Stimulated activated CD8-positive, alpha-beta memory T cell treated with anti-CD3 and anti-CD28 coated beads, Interleukin-12 subunit alpha, Interleukin-12 subunit beta, amount 100 ng/mL, for 24 hours (primary cell): ENCODE data around the gene TMEM109.
A peak's percentile ranks its signal among the peaks of the same experiment; 100 is the strongest.

ENCODE experiments used
- DNase-seq: peaks from one replicate; pipeline ENCODE4 v3.0.0-alpha.2; 2020; ENCODE audit errors: extremely low read depth

TMEM109 gene

DNA sequence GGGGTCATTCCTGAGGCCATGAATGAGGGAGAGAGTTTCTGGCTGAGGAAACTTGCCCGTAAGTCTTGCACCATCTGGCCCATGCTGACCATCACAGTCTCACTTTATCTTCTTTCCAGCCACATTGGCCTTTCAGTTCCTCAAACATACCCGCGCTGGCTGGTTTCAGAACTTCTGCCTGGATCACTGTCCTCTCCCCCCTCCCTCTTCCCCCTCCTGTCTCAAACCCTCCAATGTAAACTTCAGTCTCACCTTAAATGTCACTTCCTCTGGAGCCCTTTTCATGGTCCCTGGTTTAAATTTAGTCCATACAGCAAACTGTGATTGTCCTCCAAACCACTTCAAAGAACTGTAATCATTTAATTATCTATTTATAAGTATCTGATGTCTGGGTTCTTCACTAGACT, 3.7 kb upstream of the TMEM109 start:
- no peak for DNase-seq

DNA sequence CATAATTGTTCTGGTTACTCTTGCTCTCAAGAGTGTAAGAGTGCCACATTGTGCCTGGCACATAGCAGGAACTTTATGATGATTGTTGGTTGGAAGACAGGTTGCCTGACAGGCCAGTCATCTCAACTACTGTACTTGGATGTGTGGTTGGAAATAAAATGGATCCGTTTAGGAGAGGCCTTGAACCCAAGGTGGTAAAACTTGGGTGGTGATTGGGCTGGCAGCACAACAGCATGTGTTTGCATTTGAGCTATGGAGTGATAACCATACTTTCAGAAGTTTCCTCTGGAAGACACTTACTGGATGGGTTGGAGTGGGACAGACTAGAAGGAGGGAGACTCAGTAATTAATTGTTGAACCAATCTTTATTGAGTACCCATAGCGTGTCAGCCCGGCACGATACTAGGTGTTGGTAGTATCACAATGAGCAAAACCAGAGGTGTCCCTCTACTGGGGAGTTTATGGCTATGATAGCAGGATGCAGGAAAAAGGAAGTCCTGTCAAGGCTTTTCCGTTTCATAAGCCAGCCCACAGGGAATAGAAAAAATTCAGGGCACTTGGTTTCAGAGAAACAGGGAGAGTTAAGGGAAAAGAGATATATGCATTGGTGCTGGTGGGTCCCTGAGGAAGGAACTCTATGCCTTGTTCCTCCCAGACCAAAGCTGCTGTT, 3.1 kb upstream of the TMEM109 start:
- DNase-seq, result no peak

DNA sequence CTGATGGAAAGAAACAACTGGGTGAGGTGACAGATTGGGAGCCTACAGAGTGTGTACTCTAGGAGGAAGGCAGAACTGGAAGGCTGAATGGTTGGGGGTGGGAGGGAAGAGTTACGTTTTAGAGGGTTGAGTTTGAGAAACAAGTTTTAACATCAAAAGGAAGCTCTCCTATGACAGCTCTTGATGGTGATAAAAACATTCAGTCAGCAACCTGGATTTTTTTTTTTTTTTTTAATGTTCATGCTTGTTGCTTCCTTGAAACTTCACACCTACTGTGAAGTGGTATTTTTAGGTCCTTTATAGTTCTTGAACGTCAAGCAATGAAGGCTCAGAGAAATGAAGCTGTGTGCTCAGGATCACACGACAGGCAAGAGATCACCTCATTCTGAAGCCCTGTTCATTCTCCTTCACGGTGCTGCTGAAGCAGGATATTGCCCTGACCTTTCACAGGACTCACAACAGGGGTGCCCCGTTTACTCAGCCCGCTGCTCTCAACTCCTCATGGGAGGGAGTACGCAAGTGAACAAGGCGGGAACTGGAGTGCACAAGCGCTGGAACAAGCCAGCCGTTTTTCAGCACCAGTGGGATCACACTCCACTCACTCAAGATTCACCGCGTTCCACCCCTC, 1.6 kb upstream of the TMEM109 start:
- DNase-seq, result no peak

DNA sequence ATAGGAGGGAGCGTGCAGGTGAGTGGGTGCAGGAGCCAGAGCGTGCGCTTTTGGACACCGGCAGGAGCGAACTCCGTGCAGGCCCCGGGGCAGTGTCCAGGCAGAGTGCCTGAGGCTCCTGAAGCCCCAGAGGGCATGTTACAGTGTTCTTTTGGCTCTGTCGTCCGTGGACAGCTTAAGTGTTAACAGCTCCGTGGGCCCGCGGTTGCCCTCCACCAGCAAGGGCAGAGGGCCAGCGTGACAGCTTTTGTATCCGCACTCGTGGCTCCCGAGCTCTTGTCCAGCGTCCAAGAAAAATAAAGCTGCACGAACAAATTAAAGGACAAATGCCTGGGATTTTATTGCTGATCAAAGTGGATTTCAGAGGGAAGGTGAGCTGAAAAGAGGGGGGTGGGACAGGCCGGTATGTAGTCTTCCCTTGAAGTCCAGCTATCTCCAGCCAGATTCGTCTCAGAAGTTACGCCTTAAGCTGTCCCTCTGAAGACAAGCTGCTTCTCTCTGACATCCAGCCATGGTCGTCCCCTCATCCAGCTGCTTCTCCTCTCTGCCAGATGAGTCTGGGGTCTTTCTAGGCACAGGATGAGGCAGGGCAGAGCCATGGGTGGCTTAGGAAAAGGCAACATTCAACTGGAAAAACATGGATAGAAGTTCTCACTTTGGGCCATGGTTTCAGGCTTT, 968 bp upstream of the TMEM109 start:
- no peak for DNase-seq

DNA sequence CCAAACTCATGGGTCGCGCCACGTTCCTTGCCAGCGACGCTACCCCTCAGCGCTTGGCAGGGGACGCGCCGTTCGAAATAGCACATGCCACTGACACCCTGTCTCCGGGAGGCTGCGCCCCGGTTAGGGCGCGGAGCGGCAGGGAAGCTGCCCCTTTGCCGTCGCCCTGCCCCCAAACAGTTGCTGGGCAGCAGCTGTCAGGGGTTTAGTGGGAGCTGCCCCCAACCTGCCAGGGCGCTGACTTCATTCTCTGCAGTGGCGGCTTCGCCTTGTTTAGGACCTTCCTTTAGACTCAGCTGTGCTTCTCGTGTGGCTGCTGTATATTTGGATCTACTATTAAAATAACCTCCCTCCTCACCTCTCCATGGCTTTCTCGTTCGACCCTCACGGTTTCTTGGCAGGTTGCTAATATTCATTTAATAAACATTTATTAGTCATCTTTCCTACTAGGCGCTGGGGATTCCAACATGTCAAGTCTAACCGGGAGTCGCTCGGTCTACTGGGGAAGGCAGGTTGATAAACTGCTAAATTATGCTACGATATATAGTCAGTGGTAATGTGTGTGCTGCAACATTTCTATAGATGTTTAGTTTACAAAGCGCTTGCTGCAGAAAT, 782 bp downstream of the TMEM109 start:
- DNase-seq, result no peak

DNA sequence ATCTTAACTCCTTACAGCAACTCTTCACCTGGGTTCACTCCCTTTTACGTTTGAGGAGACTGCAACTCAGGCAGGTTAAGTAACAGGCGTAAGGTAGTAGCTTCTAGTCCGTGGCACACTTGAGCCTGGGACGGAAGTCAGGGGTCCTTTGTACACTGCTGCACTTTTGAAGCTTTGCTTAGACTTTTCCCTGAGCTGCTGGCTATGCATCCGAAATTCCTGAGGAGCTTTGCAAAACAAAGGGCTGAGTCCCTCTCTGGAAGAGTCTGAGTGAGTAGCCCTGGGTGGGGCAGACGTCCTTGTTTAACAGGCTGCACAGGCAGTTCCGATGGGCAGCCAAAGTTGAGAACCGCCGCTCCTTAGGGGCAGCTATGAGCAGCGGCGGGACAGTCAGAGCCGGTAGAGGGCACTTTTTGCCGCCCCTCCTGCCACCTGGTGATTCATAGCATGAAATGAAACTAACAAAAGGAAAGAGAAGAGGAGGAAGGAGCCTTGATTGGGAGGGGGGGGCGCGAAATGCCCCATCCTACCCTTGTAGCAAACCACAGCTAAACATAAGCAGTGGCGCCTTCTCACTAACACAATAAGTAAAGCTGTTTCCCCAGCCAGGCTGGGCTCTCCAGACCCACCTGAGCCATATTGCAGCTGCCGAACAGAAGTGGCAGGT, 1.4 kb downstream of the TMEM109 start:
- DNase-seq, result peak; percentile 31

DNA sequence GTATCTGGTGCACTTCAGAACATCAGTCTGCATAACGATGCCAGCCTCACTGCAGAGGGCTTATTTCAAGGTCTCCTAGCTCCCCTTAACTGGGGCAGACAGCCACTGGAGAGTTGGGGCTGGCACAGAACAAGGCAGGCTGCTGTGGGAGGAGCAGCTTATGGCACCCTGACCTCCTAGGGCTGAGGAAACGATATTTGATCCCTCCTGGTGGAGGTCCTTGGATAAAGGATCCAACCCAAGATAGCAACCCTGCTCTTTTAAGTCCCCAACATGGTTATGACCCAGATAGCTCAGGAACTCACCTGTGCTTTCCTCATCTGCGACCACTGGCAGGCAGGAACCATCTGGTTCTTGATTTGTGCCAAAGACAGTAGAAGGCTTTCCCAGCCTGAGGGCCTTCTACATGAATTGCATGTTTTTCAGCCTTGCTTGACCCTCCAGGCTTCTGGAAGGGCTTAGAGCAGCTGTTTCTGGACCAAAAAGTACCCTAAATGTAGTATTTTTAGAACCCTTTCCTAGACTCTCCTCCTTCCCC, 2.8 kb downstream of the TMEM109 start:
- DNase-seq, result no peak

DNA sequence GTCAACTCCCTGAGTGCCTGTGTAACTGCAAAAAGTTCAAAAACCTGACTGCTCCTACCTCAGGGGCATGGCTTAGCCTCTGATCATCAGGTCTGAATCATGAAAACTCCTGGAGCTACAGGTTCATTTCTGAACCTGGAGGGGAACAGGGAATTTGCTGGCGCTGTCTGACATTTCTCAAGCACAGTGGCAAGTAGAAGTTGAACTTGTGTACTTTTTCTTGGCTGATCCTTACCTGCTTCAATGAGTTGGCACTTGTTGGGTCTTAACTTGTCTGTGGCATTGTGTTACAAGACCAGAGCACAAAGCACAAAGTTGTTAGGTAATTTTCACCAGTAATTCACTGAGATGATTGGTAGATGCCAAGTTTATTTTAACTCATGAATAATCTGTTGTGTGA, 3.3 kb downstream of the TMEM109 start:
- no peak for DNase-seq

DNA sequence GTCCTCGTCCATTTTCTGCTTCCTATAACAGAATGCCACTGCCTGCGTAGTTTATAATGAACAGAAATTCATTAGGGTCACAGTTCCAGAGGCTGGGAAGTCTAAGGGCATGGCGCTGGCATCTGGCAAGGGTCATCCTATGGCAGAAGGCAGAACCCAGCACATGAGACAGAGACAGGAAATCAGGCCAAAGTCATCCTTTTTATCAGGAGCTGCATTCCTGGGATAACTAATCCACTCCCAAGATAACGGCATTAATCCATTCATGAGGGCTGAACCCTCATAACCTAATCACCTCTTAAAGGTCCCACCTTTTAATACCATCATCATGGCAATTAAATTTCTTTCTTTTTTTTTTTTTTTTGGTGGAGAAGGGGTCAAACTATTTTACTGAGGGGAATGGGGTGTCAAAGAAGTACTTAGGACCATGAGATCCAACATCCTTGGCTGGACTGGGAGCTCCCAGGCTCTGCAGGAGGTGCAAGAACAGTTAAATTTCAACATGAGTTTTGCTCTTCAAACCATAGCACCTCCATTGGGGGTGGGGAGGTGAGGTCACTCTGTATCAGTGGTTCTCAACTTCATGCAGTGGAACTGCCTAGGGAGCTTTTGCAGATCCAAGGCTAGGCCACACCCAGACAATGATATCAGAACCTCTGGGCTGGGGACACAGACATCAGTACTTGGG, 4.4 kb downstream of the TMEM109 start:
- no peak for DNase-seq

DNA sequence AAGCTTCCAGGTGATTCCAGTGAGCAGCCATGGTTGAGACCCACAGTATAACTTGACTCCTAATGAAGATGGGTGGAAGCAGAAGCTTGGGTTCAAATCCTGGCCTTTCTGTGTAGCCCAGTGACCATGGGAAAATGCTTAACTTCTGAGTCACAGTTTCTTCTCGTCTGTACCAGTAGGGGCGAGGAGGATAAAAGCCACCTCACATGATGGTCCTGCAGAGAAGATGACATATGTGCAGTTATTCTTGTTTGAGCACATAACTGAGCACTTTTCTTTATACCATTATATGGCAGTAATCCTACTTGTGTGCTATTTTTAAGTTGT, 4.9 kb downstream of the TMEM109 start:
- no peak for DNase-seq

DNA sequence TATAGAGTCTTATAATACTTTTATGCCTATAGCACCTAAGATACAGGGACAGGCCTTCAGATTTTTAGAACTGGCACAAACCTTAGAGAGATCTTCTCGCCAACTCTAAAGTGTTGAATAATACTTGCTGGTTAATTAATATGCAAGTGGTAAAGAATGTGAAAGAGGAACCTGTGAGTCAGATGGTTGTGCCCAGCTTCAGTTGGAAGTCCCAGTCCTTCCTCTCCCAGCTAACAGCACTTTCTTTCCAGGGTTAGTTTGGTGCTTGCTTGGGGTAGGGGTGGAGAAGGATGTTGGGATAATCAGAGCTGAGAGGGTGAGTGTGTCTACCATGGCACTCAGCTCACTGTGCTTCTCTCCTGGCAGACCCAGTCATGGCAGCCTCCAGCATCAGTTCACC, 5.4 kb downstream of the TMEM109 start:
- no peak for DNase-seq

DNA sequence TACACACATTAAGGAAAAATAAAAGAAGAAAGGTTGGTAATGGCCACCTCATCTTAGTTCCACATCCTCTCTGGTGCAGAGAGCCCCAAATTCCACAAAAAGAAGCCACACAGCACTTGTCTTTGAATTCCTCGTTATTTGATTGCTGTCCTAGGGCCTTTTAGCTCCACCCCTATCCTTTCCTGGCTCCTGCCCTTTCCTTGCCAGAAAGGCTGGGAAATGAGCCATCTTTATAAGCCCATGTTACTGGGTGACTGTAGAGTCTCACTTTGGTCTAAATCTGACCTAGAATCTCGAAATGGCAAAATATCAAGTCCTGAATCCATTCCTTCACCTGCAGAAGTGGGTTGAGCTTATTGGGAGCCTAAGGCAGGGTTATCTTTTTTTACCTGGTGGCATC, 6.0 kb downstream of the TMEM109 start:
- no peak for DNase-seq

DNA sequence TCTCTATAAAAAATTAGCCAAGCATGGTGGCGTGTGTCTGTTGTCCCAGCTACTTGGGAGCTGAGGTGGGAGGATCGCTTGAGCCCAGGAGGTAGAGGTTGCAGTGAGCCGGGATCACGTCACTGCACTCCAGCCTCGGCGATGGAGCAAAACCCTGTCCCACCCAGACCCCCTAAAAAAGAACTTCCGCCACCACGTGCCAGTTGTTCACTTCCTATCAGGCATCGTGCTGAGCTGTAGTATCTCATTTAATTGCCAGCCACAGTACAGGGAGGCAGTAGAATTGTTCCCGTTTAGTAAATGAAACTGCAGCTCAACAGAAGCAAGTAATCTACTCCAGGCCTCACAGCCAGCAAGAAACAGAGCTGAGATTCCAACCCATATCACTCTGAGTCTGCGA, 7.3 kb downstream of the TMEM109 start:
- no peak for DNase-seq

DNA sequence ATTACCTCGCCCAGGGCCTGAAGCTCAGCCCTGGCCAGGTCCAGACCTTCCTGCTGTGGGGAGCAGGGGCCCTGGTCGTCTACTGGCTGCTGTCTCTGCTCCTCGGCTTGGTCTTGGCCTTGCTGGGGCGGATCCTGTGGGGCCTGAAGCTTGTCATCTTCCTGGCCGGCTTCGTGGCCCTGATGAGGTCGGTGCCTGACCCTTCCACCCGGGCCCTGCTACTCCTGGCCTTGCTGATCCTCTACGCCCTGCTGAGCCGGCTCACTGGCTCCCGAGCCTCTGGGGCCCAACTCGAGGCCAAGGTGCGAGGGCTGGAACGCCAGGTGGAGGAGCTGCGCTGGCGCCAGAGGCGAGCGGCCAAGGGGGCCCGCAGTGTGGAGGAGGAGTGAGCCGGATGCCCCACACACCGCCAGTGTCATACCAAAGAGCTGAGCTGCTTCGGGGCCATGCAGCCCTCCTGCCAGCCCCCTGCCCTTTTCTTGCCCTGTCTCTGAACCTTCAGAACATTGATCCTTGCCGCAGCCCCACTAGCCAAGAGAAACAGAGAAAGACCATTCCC, 7.9 kb downstream of the TMEM109 start:
- no peak for DNase-seq

DNA sequence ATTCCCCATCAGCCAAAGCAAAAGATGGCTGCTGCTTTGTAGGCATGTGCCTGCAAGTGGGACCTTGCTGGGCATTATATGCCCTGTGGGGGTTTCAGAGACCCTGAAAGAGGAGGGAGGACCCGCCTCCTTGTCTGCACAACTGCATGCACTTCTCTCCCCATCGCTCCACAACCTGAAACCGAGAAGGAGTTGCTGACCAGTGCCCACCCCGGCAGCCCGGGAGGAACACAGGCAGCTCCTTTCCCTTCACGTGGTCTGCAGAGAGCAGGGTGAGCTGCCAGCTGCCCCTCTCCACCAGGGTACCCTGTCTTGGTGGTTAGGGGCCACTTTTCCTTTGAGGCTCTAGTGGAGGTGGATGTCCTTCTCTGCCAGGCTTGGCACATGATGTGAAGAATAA, 8.9 kb downstream of the TMEM109 start:
- DNase-seq, result no peak

DNA sequence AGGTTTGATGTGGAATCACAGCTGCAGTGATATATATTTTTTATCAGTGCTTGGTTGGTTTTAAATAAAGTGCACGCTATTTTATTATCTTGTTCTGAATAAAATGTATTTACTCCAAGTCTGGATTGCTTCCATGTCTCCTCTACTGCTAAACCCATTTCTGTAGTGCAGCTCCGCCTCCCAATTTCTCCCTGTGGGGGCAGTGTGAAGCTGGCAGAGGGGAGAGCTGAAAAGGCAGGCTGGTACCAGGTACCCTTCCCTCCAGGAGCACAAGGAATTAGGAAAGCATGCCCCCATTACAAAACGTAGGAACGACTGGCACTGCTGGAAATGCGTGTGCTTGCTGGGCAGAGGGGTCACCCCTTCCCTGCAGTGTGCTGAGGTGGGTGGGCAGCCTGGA, 9.4 kb downstream of the TMEM109 start:
- no peak for DNase-seq

DNA sequence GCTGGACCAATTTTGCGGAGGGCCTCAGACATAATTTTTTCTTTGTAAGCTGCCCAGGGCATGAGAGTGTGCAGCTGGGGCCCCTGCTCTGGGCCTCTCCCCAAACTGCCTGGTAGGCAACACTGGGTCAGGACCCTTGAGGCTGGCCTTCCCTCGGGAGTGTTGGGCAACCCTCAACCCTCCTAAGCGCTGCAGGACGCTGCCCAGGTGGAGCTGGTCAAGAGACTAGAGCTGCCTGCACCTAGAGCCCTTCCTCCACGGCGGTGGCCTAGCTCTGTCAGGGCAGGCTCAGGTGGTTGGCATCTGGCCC, 9.8 kb downstream of the TMEM109 start:
- DNase-seq, result no peak

DNA sequence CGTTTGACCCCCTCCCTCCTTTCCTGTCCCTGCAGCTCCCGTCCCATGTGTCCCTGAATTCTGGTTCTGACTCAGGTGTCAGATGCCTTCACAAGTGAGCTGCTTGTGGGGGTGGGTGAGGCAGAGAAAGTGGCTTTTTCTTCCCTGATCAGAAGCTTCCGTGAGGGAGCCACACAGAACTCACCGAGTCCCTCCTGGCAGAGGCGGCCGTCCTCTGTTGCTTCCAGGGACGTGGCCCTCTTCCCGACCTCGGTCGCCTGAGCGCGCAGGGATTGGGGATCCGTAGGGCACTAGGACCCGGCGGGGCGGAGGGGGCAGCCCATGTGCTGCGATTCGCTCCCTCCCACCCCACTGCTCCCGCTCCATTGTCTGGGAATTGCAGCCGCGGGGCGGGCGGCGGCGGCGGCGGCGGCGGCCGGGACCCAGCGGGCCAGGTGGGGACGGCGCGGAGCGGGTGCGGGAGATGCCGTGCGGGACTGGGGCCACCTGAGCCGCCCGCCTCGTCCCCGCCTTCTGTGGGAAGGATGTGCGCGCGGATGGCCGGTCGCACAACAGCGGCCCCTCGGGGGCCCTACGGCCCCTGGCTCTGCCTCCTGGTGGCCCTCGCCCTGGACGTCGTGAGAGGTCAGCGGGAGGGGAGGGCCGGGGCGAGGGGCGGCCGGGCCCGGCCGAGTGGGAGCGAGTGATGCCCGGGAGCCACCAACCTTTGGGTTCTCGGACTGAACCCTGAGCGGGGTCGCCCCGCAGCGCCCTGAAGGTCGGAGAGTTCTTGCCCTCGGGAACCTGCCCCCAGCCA, 10.3 kb downstream of the TMEM109 start, which contains the start of gene TMEM132A:
Gene TMEM132A (plus strand): TSS at position 351 of the 796 bp plus-strand sequence. CDS start 174 bp downstream, at position 525.
- DNase-seq, result no peak

DNA sequence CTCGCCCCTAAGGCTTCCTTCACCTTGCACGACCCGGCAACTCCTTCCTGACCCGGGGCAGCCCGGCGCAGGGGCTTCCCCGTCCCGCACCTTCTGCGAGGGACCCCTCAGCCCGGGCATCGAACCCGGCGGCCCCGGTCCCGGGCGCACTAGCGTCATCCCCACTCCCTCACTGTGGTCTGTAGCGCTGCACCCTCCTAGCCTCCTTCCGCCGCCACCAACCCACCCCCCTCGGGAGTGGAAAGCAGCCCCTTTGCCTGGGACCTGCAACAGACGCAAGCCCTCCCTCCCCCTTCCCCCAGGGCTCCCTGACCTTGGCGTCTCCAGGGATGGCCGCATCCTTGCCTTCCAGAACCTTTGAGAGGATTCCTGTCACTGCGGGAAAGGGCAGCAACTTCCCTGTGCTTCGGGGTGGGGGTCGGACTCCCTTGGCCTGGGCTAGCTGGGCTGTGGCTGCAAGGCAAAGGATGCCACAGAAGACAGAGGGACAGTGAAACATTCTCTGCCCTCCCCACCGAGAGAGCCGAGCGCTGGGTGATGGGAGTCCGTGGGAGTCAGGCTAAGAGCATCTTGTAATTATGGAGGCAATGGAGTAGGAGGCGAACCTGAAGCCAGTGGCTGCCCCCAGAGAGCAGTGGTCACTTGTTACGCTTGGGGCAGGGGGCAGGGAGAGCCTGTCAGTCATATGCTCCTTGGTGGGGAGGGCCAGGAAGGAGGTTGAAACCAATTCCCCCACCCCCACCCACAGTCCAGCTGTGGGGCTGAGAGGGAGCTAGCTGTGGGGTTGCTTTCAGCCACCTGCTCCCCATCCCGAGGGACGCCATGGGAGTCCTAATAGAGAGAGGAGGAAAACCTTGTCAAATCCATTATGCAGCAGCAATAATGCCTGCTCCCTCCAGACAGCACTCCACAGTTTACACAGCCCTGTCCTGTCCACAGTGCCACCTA, 11.2 kb downstream of the TMEM109 start:
- no peak for DNase-seq
